Stimulated activated CD4-positive, alpha-beta T cell treated with anti-CD3 and anti-CD28 coated beads, TNF-alpha, amount 100 ng/mL, for 1 hour (primary cell): ENCODE measurements around the gene CNOT10.
"Not testable (repeated sequence)": the region's sequence is repeated elsewhere in the genome, so short reads cannot be mapped to it uniquely, and the experiment has no call there.

Source experiments
- DNase-seq, 3 donors: peaks; one replicate each; pipeline ENCODE4 v3.0.0-alpha.2; 2020; ENCODE audit warnings: low read depth in 3 of 3, low spot score in 1 of 3

Gene CNOT10

DNA sequence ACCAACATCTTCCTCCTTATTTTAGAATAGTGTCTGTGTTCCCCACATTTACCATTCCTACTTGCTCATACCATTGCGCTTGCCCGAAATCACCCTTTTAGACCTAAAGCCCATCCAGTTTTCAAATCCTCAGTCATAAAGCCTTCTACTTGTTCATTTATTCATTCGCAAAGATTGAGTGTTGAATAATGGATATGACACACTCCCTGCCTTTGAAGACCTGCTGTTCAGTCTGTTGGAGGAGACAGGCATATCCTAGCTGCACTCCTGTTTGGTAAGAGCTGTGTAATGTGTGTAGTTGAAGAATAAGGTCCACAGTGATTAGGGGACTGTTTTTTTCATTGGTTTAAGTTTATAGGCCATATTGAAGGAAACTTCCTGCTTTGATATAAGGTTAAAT is 1.7 kb downstream of the CNOT10 start:
- no peak for DNase-seq

DNA sequence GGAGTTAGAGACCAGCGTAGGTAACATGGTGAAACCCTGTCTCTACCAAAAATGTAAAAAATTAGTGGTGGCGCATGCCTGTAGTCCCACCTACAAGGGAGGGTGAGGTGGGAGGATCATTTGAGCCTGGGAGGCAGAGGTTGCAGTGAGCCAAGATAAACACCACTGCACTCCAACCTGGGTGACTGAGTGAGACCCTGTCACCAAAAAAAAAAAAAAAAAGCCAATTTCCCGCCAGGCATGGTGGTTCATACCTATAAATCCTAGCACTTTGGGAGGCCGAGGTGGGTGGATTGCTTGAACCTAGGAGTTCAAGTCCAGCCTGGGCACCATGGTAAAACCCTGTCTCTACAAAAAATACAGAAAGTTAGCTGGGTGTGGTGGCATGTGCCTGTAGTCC is 6.9 kb downstream of the CNOT10 start:
- no peak for DNase-seq

DNA sequence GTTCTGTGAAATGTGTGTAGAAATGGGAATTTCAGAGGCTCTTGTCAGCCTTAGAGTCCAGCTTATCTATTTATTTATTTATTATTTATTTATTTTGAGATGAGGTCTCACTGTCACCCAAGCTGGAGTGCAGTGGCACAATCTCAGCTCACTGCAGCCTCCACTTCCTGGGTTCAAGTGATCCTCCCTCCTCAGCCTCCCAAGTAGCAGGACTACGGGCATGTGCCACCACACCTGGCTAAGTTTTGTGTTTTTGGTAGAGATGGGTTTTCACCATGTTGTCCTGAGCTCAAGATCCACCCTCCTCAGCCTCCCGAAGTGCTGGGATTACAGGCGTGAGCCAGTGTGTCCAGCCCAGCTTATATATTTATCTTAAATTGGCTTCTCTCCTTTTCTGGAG is 11.5 kb downstream of the CNOT10 start:
- no peak for DNase-seq

DNA sequence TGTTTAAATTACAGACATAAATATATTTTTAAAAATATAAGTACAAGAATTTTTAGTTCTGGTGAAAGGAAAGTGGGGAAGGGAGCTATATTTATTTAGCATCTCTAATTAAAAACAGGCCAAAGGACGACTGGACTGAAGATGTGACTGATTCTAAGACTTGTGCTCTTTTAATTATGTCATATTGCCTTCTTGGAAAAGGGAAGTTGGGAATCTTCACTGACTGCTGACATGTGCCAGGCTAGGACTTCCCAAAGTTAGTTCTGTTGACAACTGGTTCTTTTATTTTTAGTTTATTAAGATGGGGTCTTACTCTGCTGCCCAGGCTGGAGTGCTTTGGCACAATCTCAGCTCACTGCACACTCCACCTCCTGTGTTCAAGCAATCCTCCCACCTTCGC is 13.5 kb downstream of the CNOT10 start:
- no peak for DNase-seq

DNA sequence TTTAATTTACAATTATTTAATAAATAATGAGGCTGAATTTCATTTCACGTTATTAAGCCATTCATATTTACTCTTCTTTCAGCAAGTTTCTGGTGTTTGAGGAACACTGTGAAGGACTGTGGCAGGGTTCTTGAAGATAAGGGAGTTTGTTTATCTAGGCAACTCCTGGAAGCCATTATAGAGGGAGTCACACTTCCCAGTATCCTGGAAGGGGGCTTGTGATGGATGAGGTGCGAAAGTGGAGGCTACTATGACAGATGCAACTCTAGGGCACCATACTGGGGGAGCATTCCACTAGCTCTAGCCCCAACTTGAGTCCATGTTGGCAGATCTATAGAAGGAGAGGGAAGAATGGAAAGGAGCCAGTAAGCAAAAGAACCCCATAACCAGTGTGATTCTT is 14.4 kb downstream of the CNOT10 start:
- no peak for DNase-seq

DNA sequence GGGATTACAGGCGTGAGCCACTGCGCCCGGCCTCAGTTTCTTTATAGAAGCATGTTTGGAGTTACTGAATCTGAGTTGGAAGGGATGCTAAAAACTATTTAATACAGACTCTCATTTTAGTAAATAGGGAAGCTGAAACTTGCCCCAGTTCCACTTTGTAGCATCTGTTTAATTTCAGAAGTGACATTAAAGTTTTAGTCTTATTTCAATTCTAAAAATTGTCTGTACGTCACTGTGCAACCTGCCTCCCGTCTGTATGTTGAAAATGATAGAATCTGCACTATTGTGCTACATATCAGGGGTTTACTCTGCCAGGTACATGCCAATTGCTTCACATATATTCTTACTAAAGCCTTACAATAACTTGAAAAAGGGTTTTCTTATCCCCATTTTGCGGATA is 15.3 kb downstream of the CNOT10 start:
- no peak for DNase-seq

DNA sequence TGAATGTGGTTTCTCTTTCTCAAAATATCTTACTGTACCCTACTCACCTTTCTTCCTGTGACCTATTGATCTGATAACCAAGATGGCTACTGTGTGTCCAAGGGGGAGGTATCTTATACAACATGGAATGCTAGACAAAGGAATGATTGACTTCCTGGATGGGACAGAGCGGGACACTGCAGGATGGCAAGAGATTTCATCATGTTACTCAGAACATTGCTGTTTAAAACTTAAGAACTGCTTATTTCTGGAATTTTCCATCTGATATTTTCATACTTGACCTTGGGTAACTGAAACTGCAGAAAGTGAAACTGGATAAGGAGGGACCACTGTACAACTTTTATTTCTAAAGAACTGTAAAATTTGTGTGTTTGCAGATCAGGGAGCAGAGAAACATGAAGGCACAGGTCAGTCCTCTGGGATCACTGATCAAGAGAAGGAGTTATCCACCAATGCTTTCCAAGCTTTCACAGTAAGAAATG is 18.5 kb downstream of the CNOT10 start:
- no peak for DNase-seq

DNA sequence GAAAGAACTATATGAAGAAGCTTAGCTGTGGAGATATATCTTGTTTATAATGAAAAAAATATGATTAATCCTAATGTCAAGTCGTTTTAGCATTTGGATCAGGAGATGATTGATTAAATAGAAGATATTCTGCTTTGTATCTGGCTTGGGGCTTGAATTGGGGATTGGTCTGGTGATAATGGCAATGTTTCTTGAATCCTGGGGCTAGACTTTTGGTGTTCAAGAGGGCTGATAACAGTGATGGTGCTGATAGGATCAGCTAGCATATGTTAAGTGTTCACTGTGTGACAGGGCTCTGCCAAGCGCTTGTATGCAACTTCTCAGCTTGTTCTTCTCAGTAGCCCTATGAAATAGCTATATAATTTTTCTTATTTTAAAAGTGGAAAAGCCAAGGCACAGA is 20.2 kb downstream of the CNOT10 start:
- DNase-seq = no peak

DNA sequence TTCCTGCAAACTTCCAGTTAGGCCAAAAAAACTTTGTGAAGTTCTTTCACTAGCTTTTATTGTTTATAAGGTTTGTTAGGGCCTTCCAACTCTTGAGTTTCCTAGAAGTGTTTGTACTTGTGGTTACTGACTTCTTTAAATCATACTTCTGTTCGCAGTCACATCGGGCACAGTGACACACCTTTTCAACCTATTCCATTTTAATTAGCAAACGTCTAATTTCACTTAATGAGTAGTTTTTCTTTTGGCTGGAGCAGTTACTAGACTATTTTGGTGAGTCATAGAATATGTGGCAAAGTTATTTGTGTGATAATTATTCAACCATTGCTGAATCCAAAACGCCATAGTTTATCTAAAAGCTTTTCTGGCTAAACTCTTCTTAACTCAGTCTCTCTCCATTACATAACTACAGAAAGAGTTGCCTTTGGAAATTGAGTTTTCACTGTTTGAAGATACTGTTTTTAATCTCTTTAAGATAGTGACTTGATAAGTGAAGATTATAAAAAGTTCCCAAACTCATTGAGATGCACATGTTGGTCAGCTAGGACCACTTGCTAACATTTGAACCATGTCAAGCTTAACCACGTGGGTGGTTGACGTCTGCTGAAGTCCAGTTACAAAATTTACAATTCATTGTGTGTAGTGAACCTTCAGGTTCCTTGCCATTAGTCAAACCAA is 21.5 kb downstream of the CNOT10 start:
- DNase-seq = no peak

DNA sequence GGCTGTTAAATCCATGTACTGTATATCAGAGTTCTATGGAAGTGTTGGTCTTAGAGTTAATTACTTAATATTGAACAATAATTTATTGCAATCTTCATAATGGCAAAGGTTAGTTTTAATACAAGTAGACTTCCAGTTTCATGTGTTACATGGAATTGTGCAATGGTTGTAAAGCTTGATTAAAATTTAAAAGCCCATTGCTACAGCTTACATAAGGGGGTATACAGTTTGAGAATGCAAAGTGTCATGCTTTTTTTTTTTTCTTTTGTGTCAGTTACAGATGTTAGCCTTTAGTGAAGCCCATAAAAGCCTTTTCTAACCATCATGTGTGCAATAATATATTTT is 22.0 kb downstream of the CNOT10 start:
- no peak for DNase-seq

DNA sequence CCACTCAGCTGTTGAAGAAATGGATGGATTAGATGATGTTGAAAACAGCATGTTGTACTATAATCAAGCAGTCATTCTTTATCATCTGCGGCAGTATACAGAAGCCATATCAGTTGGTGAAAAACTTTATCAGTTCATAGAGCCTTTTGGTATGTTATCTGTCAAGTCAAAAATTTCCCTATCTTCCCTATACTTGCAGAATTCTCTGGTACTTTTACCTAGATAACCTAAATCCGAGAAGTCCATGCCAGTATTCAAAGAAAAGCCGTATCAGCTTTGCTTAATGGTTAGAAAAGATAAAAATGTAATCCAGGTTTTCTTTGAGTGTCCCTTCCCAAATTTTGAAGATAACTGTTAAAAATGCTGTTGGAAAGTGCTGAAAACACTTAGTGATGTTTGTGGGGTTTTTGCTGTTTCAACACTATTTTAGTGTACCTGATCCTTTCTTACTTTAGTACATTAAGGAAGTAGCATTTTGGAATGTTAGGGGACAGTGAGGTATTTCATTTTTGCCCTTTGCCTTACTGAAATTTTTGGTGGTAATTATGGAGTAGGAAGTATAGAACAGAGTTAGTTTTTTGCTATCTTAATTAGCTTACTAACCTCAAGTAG is 23.8 kb downstream of the CNOT10 start:
- DNase-seq = no peak

DNA sequence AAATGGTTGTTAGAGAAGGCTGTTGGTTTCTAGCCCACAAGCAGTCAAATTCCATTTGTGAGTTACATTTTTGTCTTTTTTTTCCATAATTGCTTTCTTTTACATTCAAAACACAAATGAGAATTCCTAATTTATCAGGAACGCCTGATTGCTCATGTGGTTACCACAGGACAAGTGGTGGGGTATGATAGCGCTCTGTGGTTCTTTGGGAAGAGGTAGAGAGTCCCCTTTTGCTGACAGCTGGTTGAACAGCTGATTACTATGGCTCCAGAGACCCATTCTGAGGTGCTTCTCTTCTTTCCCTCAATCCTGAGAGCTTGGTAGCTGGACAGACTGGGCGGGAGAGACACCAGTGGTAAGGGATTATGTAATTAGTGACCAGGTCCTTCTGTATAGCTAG is 24.4 kb downstream of the CNOT10 start:
- no peak for DNase-seq

DNA sequence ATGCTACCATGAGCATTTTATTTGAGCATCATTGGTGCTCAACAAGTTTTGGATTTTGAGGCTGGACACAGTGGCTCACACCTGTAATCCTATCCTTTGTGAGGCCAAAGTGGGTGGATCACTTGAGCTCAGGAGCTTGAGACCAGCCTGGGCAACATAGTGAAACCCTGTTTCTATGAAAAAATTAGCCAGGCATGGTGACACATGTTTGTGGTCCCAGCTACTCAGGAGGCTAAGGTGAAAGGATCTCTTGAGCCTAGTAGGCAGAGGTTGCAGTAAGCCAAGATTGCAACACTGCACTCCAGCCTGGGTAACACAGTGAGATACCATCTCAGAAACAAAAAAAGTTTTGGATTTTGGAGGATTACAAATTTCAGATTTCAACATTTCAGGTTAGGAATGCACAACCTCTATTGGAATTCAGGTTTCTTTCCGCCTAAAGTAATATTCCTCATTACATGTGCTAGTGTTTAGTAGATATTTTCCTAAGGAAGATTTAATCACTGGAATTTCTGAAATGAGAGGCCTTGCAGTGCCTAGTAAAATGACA is 27.6 kb downstream of the CNOT10 start:
- DNase-seq = no peak

DNA sequence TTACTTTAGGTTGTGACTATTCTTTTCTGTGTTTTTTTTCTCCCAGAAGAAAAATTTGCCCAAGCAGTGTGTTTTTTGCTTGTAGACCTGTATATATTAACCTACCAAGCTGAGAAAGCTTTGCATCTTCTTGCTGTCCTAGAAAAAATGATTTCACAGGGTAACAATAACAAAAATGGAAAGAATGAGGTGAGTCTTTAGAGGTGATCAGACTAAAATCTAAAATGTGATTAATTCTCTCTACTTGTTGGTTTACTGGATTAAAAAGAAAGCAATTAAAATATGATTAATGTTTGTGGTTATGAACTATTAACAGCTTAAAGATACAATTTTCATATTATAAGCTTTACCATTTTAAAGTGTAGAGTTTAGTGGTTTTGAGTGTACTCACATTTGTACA is 28.2 kb downstream of the CNOT10 start:
- no peak for DNase-seq

DNA sequence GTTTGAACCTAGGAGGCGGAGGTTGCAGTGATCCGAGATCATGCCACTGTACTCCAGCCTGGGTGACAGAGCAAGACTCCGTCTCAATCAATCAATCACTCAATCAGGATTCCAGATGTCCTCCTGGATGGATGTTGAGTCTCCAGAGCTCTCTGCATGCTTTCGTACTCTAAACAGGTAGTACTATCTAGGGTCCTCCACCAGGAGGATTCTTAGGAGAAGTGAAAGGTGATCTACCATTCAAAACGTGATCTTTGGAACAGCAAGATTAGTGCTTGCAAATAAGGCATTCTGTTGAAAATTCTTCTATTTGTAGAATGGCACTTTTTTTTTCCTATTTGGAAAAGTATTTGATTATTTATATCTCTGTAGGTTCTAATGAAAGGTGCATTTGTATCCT is 34.3 kb downstream of the CNOT10 start:
- no peak for DNase-seq

DNA sequence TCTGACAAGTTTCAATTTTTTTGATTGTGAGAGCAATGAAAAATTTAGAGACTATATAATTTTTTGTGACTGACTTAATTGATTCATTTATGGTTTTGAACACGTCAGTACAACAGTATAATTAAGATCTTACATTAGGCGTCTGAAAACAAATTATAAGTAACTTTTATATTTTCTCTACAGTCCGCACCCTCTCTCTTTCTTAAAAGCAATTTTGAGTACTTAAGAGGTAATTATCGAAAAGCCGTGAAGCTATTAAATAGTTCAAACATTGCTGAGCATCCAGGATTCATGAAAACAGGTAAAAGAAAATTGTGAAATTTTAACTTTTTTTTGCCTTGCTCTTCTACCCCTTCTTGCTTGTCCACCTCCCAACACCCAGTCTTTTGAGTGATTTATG is 34.9 kb downstream of the CNOT10 start:
- DNase-seq = no peak

DNA sequence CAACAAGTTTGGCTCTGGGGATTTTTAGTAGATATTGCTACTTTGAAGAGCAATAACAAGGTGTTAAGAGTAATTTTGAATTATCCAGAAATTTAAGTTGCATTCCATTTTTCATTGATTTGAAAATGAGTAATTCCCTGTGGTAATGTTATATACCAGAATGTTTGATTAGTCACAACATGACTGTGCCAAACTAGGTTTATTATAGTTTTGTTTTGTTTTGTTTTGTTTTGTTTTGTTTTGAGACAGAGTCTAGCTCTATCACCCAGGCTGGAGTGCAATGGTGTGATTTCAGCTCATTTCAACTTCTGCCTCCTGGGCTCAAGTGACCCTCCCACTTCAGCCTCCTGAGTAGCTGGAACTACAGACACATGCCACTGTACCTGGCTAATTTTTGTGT is 40.7 kb downstream of the CNOT10 start:
- DNase-seq = no peak

DNA sequence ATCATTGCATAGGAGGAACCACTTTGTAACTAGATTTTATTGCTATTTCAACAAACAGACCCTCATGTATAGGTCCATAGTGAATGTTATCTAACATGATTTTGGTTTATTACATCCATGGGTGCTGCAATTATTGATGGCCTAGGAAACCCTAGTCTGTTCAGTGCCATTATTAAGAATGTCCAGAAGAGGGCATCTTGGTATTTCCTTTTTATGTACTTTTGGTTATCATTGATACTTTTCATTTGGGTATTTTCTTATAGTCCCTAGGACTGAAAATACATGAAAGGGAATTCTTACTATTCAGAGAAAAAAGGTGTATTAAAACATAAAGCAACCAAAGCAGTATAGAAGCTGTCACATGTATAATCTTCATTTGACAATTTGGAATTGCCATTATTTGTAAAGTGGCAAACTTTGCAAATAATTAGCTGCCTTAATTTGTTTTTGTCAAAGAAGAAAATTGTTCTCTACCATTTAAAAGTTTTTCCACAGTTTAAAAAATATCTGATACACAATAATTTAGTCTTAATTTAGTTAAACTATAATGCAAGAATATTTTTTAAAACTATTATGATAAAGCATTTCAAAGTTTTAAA is 48.7 kb downstream of the CNOT10 start:
- no peak for DNase-seq

DNA sequence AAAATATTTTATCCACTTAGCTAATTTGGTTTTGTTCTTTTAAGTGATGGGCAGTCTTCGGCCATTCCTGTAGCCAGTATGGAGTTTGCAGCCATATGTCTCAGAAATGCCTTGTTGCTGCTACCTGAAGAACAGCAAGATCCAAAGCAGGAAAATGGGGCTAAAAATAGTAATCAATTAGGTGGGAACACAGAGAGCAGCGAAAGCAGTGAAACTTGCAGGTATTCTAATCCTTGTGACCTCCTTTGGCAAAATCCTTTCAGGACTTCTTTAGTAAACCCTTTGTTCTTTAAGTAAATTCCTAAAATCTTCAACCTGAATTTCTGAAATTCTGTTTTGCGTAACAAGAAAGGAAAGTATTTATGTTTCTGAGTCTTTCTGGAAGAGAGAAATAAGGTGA is 49.8 kb downstream of the CNOT10 start:
- DNase-seq = no peak

DNA sequence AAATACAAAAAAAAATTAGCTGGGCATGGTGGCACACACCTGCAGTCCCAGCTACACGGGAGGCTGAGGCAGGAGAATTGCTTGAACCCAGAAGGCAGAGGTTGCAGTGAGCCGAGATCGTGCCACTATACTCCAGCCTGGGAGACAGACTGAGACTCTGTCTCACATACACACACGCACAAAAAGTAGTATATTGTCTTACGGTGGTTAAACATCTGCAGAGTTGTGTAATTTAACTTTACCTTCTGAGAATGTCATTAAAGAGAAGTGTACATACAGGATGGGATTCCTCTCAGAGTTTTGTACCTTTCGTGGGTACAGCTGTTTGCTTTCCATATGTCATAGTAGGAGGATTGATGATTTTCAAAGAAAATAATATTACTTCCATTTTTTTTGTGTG is 58.5 kb downstream of the CNOT10 start:
- DNase-seq = not testable (repeated sequence)

DNA sequence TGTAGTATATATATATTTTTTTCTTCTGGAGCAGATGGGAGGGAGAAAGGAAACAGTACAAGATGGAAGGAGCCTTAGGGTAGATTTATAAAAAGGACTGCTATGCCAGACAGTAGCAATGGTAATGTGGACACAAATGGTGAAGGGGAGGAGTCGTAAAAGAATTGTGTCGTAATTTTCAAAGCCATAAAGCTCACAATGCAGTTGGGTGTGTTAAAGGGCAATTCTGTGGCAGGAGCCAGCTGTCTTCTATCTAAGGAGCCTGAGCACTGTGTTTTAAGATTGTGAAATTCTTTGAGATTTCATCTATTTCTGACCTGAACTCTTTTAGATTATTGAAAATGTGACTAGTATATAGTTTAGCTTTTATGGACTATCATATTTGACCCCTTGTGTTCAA is 58.9 kb downstream of the CNOT10 start:
- no peak for DNase-seq

DNA sequence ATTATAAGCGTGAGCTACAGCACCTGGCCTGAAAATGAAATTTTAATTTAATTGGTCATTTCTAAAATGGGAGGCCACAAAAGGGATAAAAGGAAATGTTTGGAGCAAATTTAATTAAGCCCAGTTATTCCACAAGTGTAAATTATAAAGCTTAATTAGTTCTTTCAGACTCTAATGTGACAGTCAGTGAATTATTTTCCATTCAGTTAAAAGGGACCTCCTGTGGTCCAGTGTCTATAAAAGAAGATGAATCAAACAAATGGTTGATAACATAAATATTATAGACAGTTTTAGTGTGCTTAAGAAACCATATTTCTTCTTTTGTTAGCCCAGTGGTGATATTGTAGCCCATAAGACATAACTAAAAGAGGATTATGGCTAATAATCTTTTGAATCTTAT is 66.4 kb downstream of the CNOT10 start:
- DNase-seq = no peak

DNA sequence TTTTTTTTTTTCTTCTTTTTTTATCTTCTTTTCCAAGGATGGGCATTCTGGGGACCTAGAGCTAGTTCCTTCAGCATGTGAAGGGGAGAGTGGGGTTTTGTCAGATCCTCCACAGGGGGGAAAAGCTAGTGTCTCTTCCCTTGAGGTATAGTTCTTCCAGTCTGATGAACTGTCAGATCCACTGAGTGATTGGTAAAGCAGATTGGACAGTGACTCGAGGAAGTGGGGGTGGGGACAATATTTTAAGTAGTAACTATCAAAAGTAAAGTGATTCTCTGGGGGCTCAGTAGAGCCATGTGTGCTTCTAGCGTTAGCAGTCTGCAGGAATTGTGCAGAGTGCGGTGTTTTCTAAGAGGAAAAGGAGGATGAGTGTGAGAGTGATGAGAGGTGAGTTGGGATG is 70.8 kb downstream of the CNOT10 start:
- DNase-seq = no peak
